RWPE2 (cell line): Measurements from ENCODE around the gene SLC25A21.

Experiments used
- ATAC-seq: fragments of 200-7000 bp; cut with Tn5 transposase; 3 replicates; pipeline ENCODE4 v1.9.1; 2021; ENCODE audit warnings: low read depth
- DNase-seq: peaks from one replicate; pipeline ENCODE4 v3.0.0-alpha.2; 2020; ENCODE audit warnings: low spot score
- H3K27ac ChIP-seq: fragments of 450-650 bp; 2 replicates; pipeline ENCODE4 v1.5.1; 2017; ENCODE audit warnings: mild to moderate bottlenecking; ENCODE audit not compliant: poor library complexity, severe bottlenecking
- H3K27me3 ChIP-seq: fragments of 250-450 bp; sonication (Bioruptor Pico); 2 replicates; pipeline ENCODE4 v1.5.1; 2021; ENCODE audit warnings: mild to moderate bottlenecking, moderate library complexity; ENCODE audit not compliant: insufficient read depth, poor library complexity, severe bottlenecking
- H3K36me3 ChIP-seq: fragments of 250-450 bp; sonication (Bioruptor Pico); 2 replicates; pipeline ENCODE4 v1.5.1; 2020; ENCODE audit warnings: low read depth, mild to moderate bottlenecking, moderate library complexity
- H3K4me1 ChIP-seq: fragments of 250-450 bp; sonication (Bioruptor Pico); 2 replicates; pipeline ENCODE4 v1.5.1; 2021; ENCODE audit warnings: mild to moderate bottlenecking, moderate library complexity; ENCODE audit not compliant: insufficient read depth, poor library complexity, severe bottlenecking
- H3K4me3 ChIP-seq: fragments of 250-450 bp; sonication (Bioruptor Pico); 2 replicates; pipeline ENCODE4 v1.5.1; 2021; ENCODE audit warnings: mild to moderate bottlenecking, moderate library complexity; ENCODE audit not compliant: severe bottlenecking
- H3K9me3 ChIP-seq: fragments of 250-450 bp; sonication (Bioruptor Pico); 2 replicates; pipeline ENCODE4 v1.5.1; 2021; ENCODE audit warnings: mild to moderate bottlenecking, moderate library complexity; ENCODE audit not compliant: severe bottlenecking
- CTCF ChIP-seq: fragments of 450-650 bp; IDR thresholded peaks from one replicate; pipeline ENCODE4 v1.5.1; 2017; ENCODE audit warnings: mild to moderate bottlenecking, moderate library complexity; ENCODE audit not compliant: poor library complexity, severe bottlenecking

SLC25A21 gene

GRCh38 chr14:36939265-36939664 is 233.1 kb downstream of the SLC25A21 start:
- TF ChIP-seq CTCF = no peak
- ATAC-seq (no peak), DNase-seq (no peak)
- peaks cover 26% of the 10 kb centered on the region for H3K4me1 ChIP-seq
- no peaks in the 10 kb centered on the region for H3K27me3 ChIP-seq
- H3K4me3 ChIP-seq = no peak overlapping the region
- no peaks in the 10 kb centered on the region for H3K9me3 ChIP-seq
- H3K27ac ChIP-seq = no peak overlapping the region
- no peaks in the 10 kb centered on the region for H3K36me3 ChIP-seq

GRCh38 chr14:36938678-36939077 is 233.7 kb downstream of the SLC25A21 start:
- H3K4me3 ChIP-seq = no peak overlapping the region
- no peak for TF ChIP-seq CTCF
- H3K27me3 ChIP-seq = no peaks in the 10 kb centered on the region
- H3K27ac ChIP-seq = no peak overlapping the region
- peaks cover 22% of the 10 kb centered on the region for H3K4me1 ChIP-seq
- H3K36me3 ChIP-seq = no peaks in the 10 kb centered on the region
- ATAC-seq (no peak), DNase-seq (no peak)
- H3K9me3 ChIP-seq = no peaks in the 10 kb centered on the region

- no peak for TF ChIP-seq CTCF
- ATAC-seq = peak; percentile 98
- H3K4me1 ChIP-seq = peaks cover 17% of the 10 kb centered on the region
- peak overlapping the region; percentile 48 for H3K27ac ChIP-seq
- H3K27me3 ChIP-seq = no peaks in the 10 kb centered on the region
- no peak for DNase-seq
- no peaks in the 10 kb centered on the region for H3K36me3 ChIP-seq
- H3K4me3 ChIP-seq = no peak overlapping the region
- H3K9me3 ChIP-seq = no peaks in the 10 kb centered on the region
These were observed 236.3 kb downstream of the SLC25A21 start for GRCh38 chr14:36935976-36936678.

- H3K27me3 ChIP-seq = no peaks in the 10 kb centered on the region
- H3K27ac ChIP-seq = no peak overlapping the region
- DNase-seq = no peak
- no peak for ATAC-seq
- H3K4me1 ChIP-seq = peaks cover 17% of the 10 kb centered on the region
- TF ChIP-seq CTCF = no peak
- H3K4me3 ChIP-seq = no peak overlapping the region
- no peaks in the 10 kb centered on the region for H3K9me3 ChIP-seq
- H3K36me3 ChIP-seq = no peaks in the 10 kb centered on the region
These were observed 238.1 kb downstream of the SLC25A21 start for GRCh38 chr14:36934304-36934703.

GRCh38 chr14:36931791-36932190 is 240.6 kb downstream of the SLC25A21 start:
- H3K27me3 ChIP-seq = no peaks in the 10 kb centered on the region

More at GRCh38 chr14:36931791-36932190, 240.6 kb downstream of the SLC25A21 start:
- ATAC-seq (no peak), DNase-seq (no peak)
- no peak overlapping the region for H3K4me3 ChIP-seq
- no peaks in the 10 kb centered on the region for H3K9me3 ChIP-seq
- peaks cover 17% of the 10 kb centered on the region for H3K4me1 ChIP-seq
- no peak overlapping the region for H3K27ac ChIP-seq
- no peaks in the 10 kb centered on the region for H3K36me3 ChIP-seq
- no peak for TF ChIP-seq CTCF
